VCaP (cell line): ENCODE data around the gene TLCD1.

ENCODE experiments used
- H3K27ac ChIP-seq: fragments of 450-650 bp; 2 replicates; pipeline ENCODE4 v1.5.1; 2017
- CTCF ChIP-seq: fragments of 450-650 bp; conservative IDR thresholded peaks from 2 replicates; pipeline ENCODE4 v1.5.1; 2017; ENCODE audit warnings: mild to moderate bottlenecking, moderate library complexity

Gene TLCD1

DNA sequence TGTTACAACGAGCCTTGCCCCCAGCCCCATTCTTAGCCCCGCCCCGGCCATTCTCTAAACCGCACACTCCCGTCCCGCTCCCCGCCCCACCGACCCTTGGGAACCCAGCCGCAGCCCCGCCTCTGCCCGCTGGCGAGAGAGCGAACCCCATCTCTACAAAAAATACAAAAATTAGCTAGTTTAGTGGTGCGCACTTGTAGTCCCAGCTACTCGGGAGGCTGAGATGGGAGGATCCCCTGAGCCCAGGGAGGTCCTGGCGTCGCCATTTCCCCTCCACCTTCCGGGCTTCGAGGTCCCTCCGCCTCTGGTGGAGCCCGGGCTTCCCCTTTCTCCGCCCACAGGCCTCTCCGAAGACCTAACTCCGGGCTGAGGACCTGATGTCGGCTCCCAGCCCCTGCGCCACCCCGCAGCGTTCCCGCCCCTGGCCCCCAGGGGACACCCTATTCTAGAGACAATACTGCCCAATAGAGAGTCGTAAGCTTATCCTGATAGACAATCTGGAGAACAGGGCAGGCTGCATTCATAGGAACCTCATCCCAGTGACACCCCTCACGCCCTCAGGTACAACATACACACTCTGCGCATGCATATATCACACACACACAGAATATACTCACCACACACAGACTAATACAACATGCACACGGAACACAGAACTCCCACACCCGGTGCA lies 13.9 kb downstream of the TLCD1 start:
- peak overlapping the region; percentile 92; the same call in 1 of the 2 replicates for H3K27ac ChIP-seq
- TF ChIP-seq CTCF, result no peak

- H3K27ac ChIP-seq, result peak within 1 kb of the TSS; percentile 92
Measured at GRCh38 chr17:28711723-28712031, 14.4 kb downstream of the TLCD1 start, which contains the start of gene PROCA1. Gene PROCA1 (minus strand): TSS chr17:28711888. CDS start chr17:28711660, 228 bp downstream.

DNA sequence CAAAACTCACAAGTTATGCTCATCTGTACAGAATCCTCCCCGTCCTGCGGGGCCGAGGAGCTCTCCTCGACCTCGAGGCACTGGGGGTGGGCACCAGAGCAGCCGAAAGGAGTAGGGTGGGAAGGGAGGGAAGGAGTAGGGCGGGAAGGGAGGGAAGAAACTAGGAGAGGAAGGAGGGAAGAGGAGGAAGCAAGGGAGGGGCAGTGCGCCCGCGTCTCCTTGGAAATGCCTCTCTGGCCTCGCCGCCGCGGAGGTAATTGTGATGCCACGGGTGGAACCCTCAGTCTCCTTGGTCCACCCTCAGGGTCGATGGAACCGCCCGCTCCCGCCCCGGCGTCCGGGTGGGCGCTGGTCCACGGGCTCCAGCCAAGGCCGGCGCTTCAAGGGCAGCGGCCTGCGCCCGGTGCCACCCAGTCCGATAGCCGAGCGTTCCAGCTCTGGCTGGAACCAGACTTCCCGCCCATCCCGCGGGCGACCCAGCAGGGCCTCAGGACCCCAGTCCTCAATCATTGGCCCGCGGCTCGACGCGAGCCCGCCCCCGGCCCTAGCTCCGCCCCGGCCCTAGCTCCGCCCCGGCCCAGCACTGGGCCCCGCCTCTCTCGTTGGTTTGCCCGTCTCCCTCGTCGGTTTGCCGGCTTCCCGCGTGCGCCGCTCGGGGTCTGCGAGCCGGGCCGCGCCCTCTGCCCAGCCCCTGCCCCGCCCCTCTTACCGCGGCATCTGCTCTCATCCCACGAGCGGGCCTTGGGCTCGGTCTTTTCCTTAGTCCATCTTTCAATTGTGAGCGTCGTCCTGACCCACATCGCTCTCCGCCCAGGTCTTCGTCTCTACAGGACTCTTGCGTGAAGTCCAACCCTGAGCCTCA lies 14.9 kb downstream of the TLCD1 start:
- H3K27ac ChIP-seq, result peak overlapping the region; percentile 92
- TF ChIP-seq CTCF, result no peak

More at GRCh38 chr17:28711723-28712031, 14.4 kb downstream of the TLCD1 start, which contains the start of gene PROCA1:
- TF ChIP-seq CTCF, result no peak

DNA sequence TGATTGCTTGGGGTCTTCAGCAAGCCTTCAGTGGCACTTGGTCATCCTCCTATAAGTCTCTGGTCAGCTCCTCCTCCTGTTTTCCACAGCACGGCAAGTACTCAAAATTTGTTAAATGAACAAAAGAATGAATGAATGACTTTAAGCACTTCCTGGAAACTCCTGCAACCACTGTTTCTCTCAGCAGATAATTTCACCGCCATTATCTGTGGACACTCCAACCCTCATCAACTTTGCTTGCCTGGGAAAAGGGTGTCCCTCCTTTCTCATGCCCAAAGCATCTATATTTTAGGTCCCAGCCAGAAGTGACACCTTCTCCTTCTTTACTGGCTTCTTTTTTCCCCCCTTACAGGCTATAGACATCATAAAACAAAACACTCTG lies 18.7 kb downstream of the TLCD1 start:
- TF ChIP-seq CTCF, result no peak
- H3K27ac ChIP-seq, result no peak overlapping the region

- H3K27ac ChIP-seq, result no peak overlapping the region
- no peak for TF ChIP-seq CTCF
Measured at GRCh38 chr17:28706471-28707338, 19.3 kb downstream of the TLCD1 start.

DNA sequence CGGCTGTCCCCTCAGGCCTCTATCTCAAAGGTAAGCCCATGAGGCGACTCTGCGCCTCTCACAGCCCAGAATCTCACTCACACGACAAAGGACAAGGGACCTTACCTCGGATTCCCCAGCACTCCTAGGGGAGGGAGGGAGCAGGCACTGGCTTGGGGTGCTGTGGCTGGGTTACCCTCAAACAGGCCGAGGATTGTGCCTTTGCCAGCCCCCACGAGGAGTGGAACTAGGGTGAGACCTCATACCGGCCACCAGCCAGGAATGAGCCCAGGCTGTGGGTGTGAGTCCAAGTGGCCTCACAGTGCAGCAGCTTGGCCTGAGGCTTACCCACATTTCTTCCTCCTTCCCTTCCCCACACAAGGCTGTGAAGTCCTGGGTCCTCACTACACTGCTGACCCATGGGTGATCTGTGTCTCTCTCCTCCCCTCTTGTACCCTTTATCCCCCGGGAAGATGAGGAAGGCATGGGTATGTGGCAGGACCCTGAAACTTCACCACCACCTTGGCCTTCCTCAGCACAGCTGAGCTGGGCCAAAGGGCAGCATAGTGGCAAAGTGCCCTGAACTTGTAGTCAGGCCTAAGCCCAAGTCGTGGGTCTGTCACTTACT lies 20.2 kb downstream of the TLCD1 start:
- no peak overlapping the region for H3K27ac ChIP-seq

More for the DNA sequence above, 20.2 kb downstream of the TLCD1 start:
- TF ChIP-seq CTCF, result no peak
